Keratinocyte (primary cell): ENCODE data around the gene PPP1R12A. TPM values are rescaled to one million over a fixed set of nuclear protein-coding genes. Genes with fewer than 3 reads are reported as not detected.

Source experiments
- DNase-seq: peaks from one replicate; pipeline ENCODE4 v3.0.0-alpha.2; 2011; ENCODE audit warnings: low read depth, missing footprints, low spot score
- FAIRE-seq: peaks from 2 replicates; lab custom pipeline; 2011; peaks lifted over from hg19 to GRCh38; lab: Jason Lieb, UNC
- H2AFZ ChIP-seq: 2 replicates; pipeline ENCODE4 v1.6.0; 2012; ENCODE audit warnings: low read length, control low read depth, inconsistent platforms; ENCODE audit not compliant: control insufficient read depth
- H3K27ac ChIP-seq: 2 replicates; pipeline ENCODE4 v1.5.1; 2011; ENCODE audit warnings: low read length; ENCODE audit not compliant: control insufficient read depth, insufficient read depth
- H3K27me3 ChIP-seq: 3 replicates; pipeline ENCODE4 v1.6.0; 2011; ENCODE audit warnings: low read length; ENCODE audit not compliant: control insufficient read depth, insufficient read depth; ENCODE audit errors: extremely low read depth
- H3K36me3 ChIP-seq, 2 experiments: 2 replicates in 1 of 2; 3 replicates in 1 of 2; pipeline ENCODE4 v1.5.1; 2011; ENCODE audit warnings: low read length in 2 of 2, mild to moderate bottlenecking in 1 of 2; ENCODE audit not compliant: control insufficient read depth in 2 of 2, insufficient read depth in 2 of 2; ENCODE audit errors: extremely low read depth in 1 of 2
- H3K4me1 ChIP-seq: 3 replicates; pipeline ENCODE4 v1.5.1; 2011; ENCODE audit warnings: low read length; ENCODE audit not compliant: control insufficient read depth, insufficient read depth; ENCODE audit errors: extremely low read depth
- H3K4me2 ChIP-seq: 3 replicates; pipeline ENCODE4 v1.6.0; 2011; ENCODE audit warnings: low read depth, low read length; ENCODE audit not compliant: control insufficient read depth, insufficient read depth; ENCODE audit errors: extremely low read depth
- H3K4me3 ChIP-seq, 3 experiments: fragments of 200-600 bp in 1 of 3; sonication (generic) in 1 of 3; 2 replicates in 2 of 3; 3 replicates in 1 of 3; pipeline ENCODE4 v1.5.1; 2011 to 2016; ENCODE audit warnings: low read length in 3 of 3, mild to moderate bottlenecking in 3 of 3, control low read depth in 2 of 3, inconsistent platforms in 1 of 3, low read depth in 1 of 3, mixed read lengths in 1 of 3, mixed run types in 1 of 3, moderate library complexity in 1 of 3; ENCODE audit not compliant: control insufficient read depth in 2 of 3, insufficient read depth in 2 of 3; ENCODE audit errors: extremely low read depth in 1 of 3
- H3K79me2 ChIP-seq: 2 replicates; pipeline ENCODE4 v1.6.0; 2012; ENCODE audit warnings: low read length; ENCODE audit not compliant: control insufficient read depth, insufficient read depth
- H3K9ac ChIP-seq: 3 replicates; pipeline ENCODE4 v1.6.0; 2011; ENCODE audit warnings: low read length; ENCODE audit not compliant: control insufficient read depth, insufficient read depth; ENCODE audit errors: extremely low read depth
- H3K9me1 ChIP-seq: 3 replicates; pipeline ENCODE4 v1.6.0; 2011; ENCODE audit warnings: low read length; ENCODE audit not compliant: control insufficient read depth, insufficient read depth; ENCODE audit errors: extremely low read depth
- H3K9me3 ChIP-seq: 2 replicates; pipeline ENCODE4 v1.5.1; 2012; ENCODE audit warnings: low read depth, low read length; ENCODE audit not compliant: control insufficient read depth
- H4K20me1 ChIP-seq: 3 replicates; pipeline ENCODE4 v1.6.0; 2011; ENCODE audit warnings: low read length; ENCODE audit not compliant: control insufficient read depth, insufficient read depth; ENCODE audit errors: extremely low read depth
- CTCF ChIP-seq, 3 experiments: IDR thresholded peaks in 1 of 3; conservative IDR thresholded peaks in 1 of 3; optimal IDR thresholded peaks in 1 of 3; 2 replicates in 2 of 3; 3 replicates in 1 of 3; pipeline versions ENCODE3 to v1.5.1; 2011; ENCODE audit warnings: low read length in 3 of 3, mild to moderate bottlenecking in 3 of 3, moderate library complexity in 2 of 3, control low read depth in 1 of 3, inconsistent platforms in 1 of 3; ENCODE audit not compliant: insufficient read depth in 2 of 3; ENCODE audit errors: extremely low read depth in 1 of 3
- EZH2 ChIP-seq: IDR thresholded peaks from one replicate; pipeline ENCODE4 v1.6.1; 2012; ENCODE audit warnings: inconsistent platforms, mild to moderate bottlenecking, low read length, moderate library complexity
- dilution Hi-C: fragments of 300-500 bp; cut with MboI; formaldehyde crosslinking; loops from one replicate; pipeline ENCODE4 v1.7.0; 2020; ENCODE audit warnings: low sequenced_read_pairs; ENCODE audit not compliant: extremely low pct_ligation_motif_present
- polyA plus RNA-seq, 5 experiments: library from polyadenylated mRNA; depleted of rRNA in 3 of 5; stranded (reverse) in 3 of 5; stranded (forward) in 1 of 5; unstranded in 1 of 5; fragments of >200 nt; gene quantifications; 1 replicate in 1 of 5; 2 replicates in 3 of 5; 3 replicates in 1 of 5; pipeline versions ENCODE4 v1.2.1 to v1.2.3, GENCODE V29; 2011 to 2012; ENCODE audit warnings: missing spikeins in 2 of 5, low read depth in 1 of 5, low replicate concordance in 1 of 5

Gene PPP1R12A
- polyA plus RNA-seq, 1 donor (not counting 4 experiments of a cell fraction or from before 2014, with no cell fraction given) = 45.2 TPM

- TF ChIP-seq EZH2 (no peak), CTCF (optimal IDR thresholded peaks at IDR 0.05 in 1 of 3, IDR thresholded peaks at IDR 0.05 in 1 of 3, conservative IDR thresholded peaks at IDR 0.05 in 1 of 3; ENCODE audit: extremely low read depth in 1 of 3, insufficient read depth in 2 of 3, low read length in 3 of 3) (no peak)
- Histone ChIP-seq H3K27ac (no peak overlapping the region), H3K4me3 (no peak overlapping the region), H4K20me1 (peaks cover 4% of the 10 kb centered on the region), H3K4me2 (no peak overlapping the region), H3K9ac (no peak overlapping the region), H3K9me3 (no peaks in the 10 kb centered on the region), H2AFZ (no peak overlapping the region), H3K79me2 (peaks cover 46% of the 10 kb centered on the region), H3K27me3 (no peaks in the 10 kb centered on the region), H3K36me3 (no peaks in the 10 kb centered on the region), H3K9me1 (no peaks in the 10 kb centered on the region), H3K4me1 (no peaks in the 10 kb centered on the region)
- FAIRE-seq (no peak), DNase-seq (no peak)
- dilution Hi-C loops = no loop called here
Observed at GRCh38 chr12:79870916-79871315, 64.0 kb downstream of the PPP1R12A start.

- H3K9me1 ChIP-seq = no peaks in the 10 kb centered on the region
- no peak overlapping the region for H3K9ac ChIP-seq
- no peaks in the 10 kb centered on the region for H3K27me3 ChIP-seq
- H3K4me3 ChIP-seq = no peak overlapping the region
- FAIRE-seq = no peak
- TF ChIP-seq EZH2 (no peak), CTCF (optimal IDR thresholded peaks at IDR 0.05 in 1 of 3, IDR thresholded peaks at IDR 0.05 in 1 of 3, conservative IDR thresholded peaks at IDR 0.05 in 1 of 3; ENCODE audit: extremely low read depth in 1 of 3, insufficient read depth in 2 of 3, low read length in 3 of 3) (no peak)
- peaks cover 68% of the 10 kb centered on the region for H3K79me2 ChIP-seq
- dilution Hi-C loops = no loop called here
- H3K36me3 ChIP-seq = peaks cover 0 to 2% of the 10 kb centered on the region in 2 experiments
- H4K20me1 ChIP-seq = peaks cover 7% of the 10 kb centered on the region
- H3K9me3 ChIP-seq = no peaks in the 10 kb centered on the region
- H3K4me1 ChIP-seq = no peaks in the 10 kb centered on the region
- no peak overlapping the region for H3K4me2 ChIP-seq
- H2AFZ ChIP-seq = no peak overlapping the region
- H3K27ac ChIP-seq = no peak overlapping the region
- DNase-seq = no peak
Observed at GRCh38 chr12:79859646-79860045, 75.3 kb downstream of the PPP1R12A start.
